Subcutaneous abdominal adipose tissue (tissue), 5 donors: ENCODE results near the gene SSBP2.
A peak's percentile ranks its signal among the peaks of the same experiment; 100 is the strongest.
"Not testable (repeated sequence)": the region's sequence is repeated elsewhere in the genome, so short reads cannot be mapped to it uniquely, and the experiment has no call there.

Experiments
- H3K27ac ChIP-seq: one replicate; pipeline ENCODE4 v1.7.0; 2013; ENCODE audit warnings: low read depth, mild to moderate bottlenecking, inconsistent platforms, low read length, moderate library complexity
- H3K27me3 ChIP-seq, 5 donors: one replicate each; pipeline ENCODE4 v1.7.0; 2013; ENCODE audit warnings: low read length in 5 of 5, inconsistent platforms in 1 of 5; ENCODE audit not compliant: control insufficient read depth in 5 of 5, insufficient read depth in 4 of 5
- H3K36me3 ChIP-seq, 5 donors: one replicate each; pipeline ENCODE4 v1.7.0; 2013; ENCODE audit warnings: low read length in 5 of 5; ENCODE audit not compliant: control insufficient read depth in 5 of 5, insufficient read depth in 5 of 5
- H3K4me1 ChIP-seq, 5 donors: one replicate each; pipeline ENCODE4 v1.7.0; 2013; ENCODE audit warnings: low read length in 5 of 5, mild to moderate bottlenecking in 3 of 5, moderate library complexity in 1 of 5; ENCODE audit not compliant: control insufficient read depth in 5 of 5, insufficient read depth in 5 of 5
- H3K4me3 ChIP-seq, 5 donors: one replicate each; pipeline ENCODE4 v1.7.0; 2013; ENCODE audit warnings: low read length in 5 of 5, low read depth in 1 of 5
- H3K9ac ChIP-seq, 5 donors: one replicate each; pipeline ENCODE4 v1.7.0; 2013; ENCODE audit warnings: low read length in 5 of 5, mild to moderate bottlenecking in 4 of 5, moderate library complexity in 3 of 5
- H3K9me3 ChIP-seq, 5 donors: one replicate each; pipeline ENCODE4 v1.7.0; 2013; ENCODE audit warnings: low read length in 5 of 5; ENCODE audit not compliant: control insufficient read depth in 5 of 5
- donor health status: healthy.
- donor health status: healthy.
- donor health status: healthy.
- donor health status: healthy.
- donor health status: healthy.

SSBP2 gene

GRCh38 chr5:81482595-81482994 lies 268.3 kb downstream of the SSBP2 start:
- H3K9ac ChIP-seq: no peak overlapping the region
- no peaks in the 10 kb centered on the region for H3K9me3 ChIP-seq
- H3K4me1 ChIP-seq: peaks cover 0 to 4% (median 0%) of the 10 kb centered on the region in 5 donors
- H3K27me3 ChIP-seq: no peaks in the 10 kb centered on the region
- H3K36me3 ChIP-seq: no peaks in the 10 kb centered on the region
- no peak overlapping the region for H3K4me3 ChIP-seq
- no peak overlapping the region for H3K27ac ChIP-seq

GRCh38 chr5:81473395-81473794 lies 277.5 kb downstream of the SSBP2 start:
- not testable (repeated sequence) for H3K9ac ChIP-seq, H3K27me3 ChIP-seq, H3K4me1 ChIP-seq, H3K27ac ChIP-seq, H3K4me3 ChIP-seq, H3K9me3 ChIP-seq
- H3K36me3 ChIP-seq: peaks cover 13 to 24% (median 16%) of the 10 kb centered on the region in 5 donors

- peaks cover 16 to 29% (median 16%) of the 10 kb centered on the region in 5 donors for H3K36me3 ChIP-seq
- H3K4me3 ChIP-seq: no peak overlapping the region
- no peaks in the 10 kb centered on the region for H3K27me3 ChIP-seq
- no peak overlapping the region for H3K27ac ChIP-seq
- H3K4me1 ChIP-seq: no peaks in the 10 kb centered on the region
- H3K9me3 ChIP-seq: no peaks in the 10 kb centered on the region
- H3K9ac ChIP-seq: no peak overlapping the region
Observed at GRCh38 chr5:81469676-81470075, 281.2 kb downstream of the SSBP2 start.

GRCh38 chr5:81450940-81451339 lies 300.0 kb downstream of the SSBP2 start:
- H3K27me3 ChIP-seq: no peaks in the 10 kb centered on the region
- no peaks in the 10 kb centered on the region for H3K4me1 ChIP-seq
- no peak overlapping the region for H3K9ac ChIP-seq
- H3K27ac ChIP-seq: no peak overlapping the region
- H3K9me3 ChIP-seq: no peaks in the 10 kb centered on the region
- no peak overlapping the region for H3K4me3 ChIP-seq
- H3K36me3 ChIP-seq: peaks cover 2 to 9% (median 5%) of the 10 kb centered on the region in 5 donors

GRCh38 chr5:81435023-81435422 lies 315.9 kb downstream of the SSBP2 start:
- H3K9me3 ChIP-seq: no peaks in the 10 kb centered on the region
- no peaks in the 10 kb centered on the region for H3K4me1 ChIP-seq
- H3K4me3 ChIP-seq: no peak overlapping the region
- no peak overlapping the region for H3K9ac ChIP-seq
- peaks cover 0 to 10% (median 0%) of the 10 kb centered on the region in 5 donors for H3K36me3 ChIP-seq
- no peaks in the 10 kb centered on the region for H3K27me3 ChIP-seq
- no peak overlapping the region for H3K27ac ChIP-seq

- H3K4me3 ChIP-seq: no peak overlapping the region
Observed at GRCh38 chr5:81429985-81430384, 320.9 kb downstream of the SSBP2 start.

GRCh38 chr5:81429363-81429762 lies 321.5 kb downstream of the SSBP2 start:
- Histone ChIP-seq H3K9me3 (no peaks in the 10 kb centered on the region), H3K27ac (no peak overlapping the region)

More at GRCh38 chr5:81429985-81430384, 320.9 kb downstream of the SSBP2 start:
- Histone ChIP-seq H3K27ac (no peak overlapping the region), H3K27me3 (no peaks in the 10 kb centered on the region), H3K36me3 (peaks cover 0 to 7% (median 0%) of the 10 kb centered on the region in 5 donors), H3K9me3 (no peaks in the 10 kb centered on the region), H3K4me1 (peaks cover 0 to 14% (median 11%) of the 10 kb centered on the region in 5 donors), H3K9ac (peak overlapping the region in 1 of 5 donors; percentile 20)

GRCh38 chr5:81428861-81429260 lies 322.0 kb downstream of the SSBP2 start:
- no peak overlapping the region for H3K27ac ChIP-seq
- H3K9me3 ChIP-seq: no peaks in the 10 kb centered on the region
- no peak overlapping the region for H3K4me3 ChIP-seq
- H3K4me1 ChIP-seq: peaks cover 0 to 14% (median 11%) of the 10 kb centered on the region in 5 donors
- no peak overlapping the region for H3K9ac ChIP-seq
- H3K36me3 ChIP-seq: peaks cover 0 to 6% (median 0%) of the 10 kb centered on the region in 5 donors
- no peaks in the 10 kb centered on the region for H3K27me3 ChIP-seq

More at GRCh38 chr5:81429363-81429762, 321.5 kb downstream of the SSBP2 start:
- no peaks in the 10 kb centered on the region for H3K27me3 ChIP-seq
- H3K9ac ChIP-seq: no peak overlapping the region
- no peak overlapping the region for H3K4me3 ChIP-seq
- H3K4me1 ChIP-seq: peaks cover 0 to 14% (median 11%) of the 10 kb centered on the region in 5 donors
- peaks cover 0 to 6% (median 0%) of the 10 kb centered on the region in 5 donors for H3K36me3 ChIP-seq

GRCh38 chr5:81428446-81428845 lies 322.5 kb downstream of the SSBP2 start:
- Histone ChIP-seq H3K36me3 (peaks cover 0 to 3% (median 0%) of the 10 kb centered on the region in 5 donors), H3K27me3 (no peaks in the 10 kb centered on the region), H3K9me3 (no peaks in the 10 kb centered on the region), H3K27ac (no peak overlapping the region), H3K4me1 (peaks cover 0 to 14% (median 11%) of the 10 kb centered on the region in 5 donors), H3K4me3 (no peak overlapping the region), H3K9ac (no peak overlapping the region)

- Histone ChIP-seq H3K9me3 (no peaks in the 10 kb centered on the region), H3K27ac (no peak overlapping the region), H3K27me3 (no peaks in the 10 kb centered on the region), H3K4me1 (peaks cover 0 to 14% (median 11%) of the 10 kb centered on the region in 5 donors), H3K4me3 (no peak overlapping the region), H3K36me3 (peaks cover 0 to 3% (median 0%) of the 10 kb centered on the region in 5 donors), H3K9ac (no peak overlapping the region)
Observed at GRCh38 chr5:81427566-81427965, 323.3 kb downstream of the SSBP2 start.
